Liver (tissue), 9 donors: ENCODE data around the gene C10orf53. TPM values are rescaled to one million over a fixed set of nuclear protein-coding genes. Genes with fewer than 3 reads are reported as not detected.

Experiments used
- DNase-seq: peaks from one replicate; pipeline ENCODE4 v3.0.0-alpha.2; 2017; ENCODE audit warnings: low spot score
- H3K27ac ChIP-seq, 2 donors: one replicate each; pipeline ENCODE4 v1.7.0; 2013; ENCODE audit warnings: inconsistent platforms in 2 of 2, low read length in 2 of 2, control low read depth in 1 of 2, low read depth in 1 of 2, mild to moderate bottlenecking in 1 of 2
- H3K27me3 ChIP-seq, 4 donors: one replicate each; pipeline versions ENCODE4 v1.6.1 to v1.7.0; 2013; ENCODE audit warnings: low read length in 3 of 4, inconsistent platforms in 1 of 4, mild to moderate bottlenecking in 1 of 4, moderate library complexity in 1 of 4; ENCODE audit not compliant: control insufficient read depth in 4 of 4, insufficient read depth in 4 of 4
- H3K36me3 ChIP-seq, 4 donors: one replicate each; pipeline versions ENCODE4 v1.6.1 to v1.7.0; 2013; ENCODE audit warnings: low read length in 3 of 4, mild to moderate bottlenecking in 3 of 4, low read depth in 1 of 4, moderate library complexity in 1 of 4; ENCODE audit not compliant: control insufficient read depth in 4 of 4, insufficient read depth in 3 of 4
- H3K4me1 ChIP-seq, 4 donors: one replicate each; pipeline versions ENCODE4 v1.6.1 to v1.7.0; 2013; ENCODE audit warnings: low read length in 3 of 4, mild to moderate bottlenecking in 3 of 4, moderate library complexity in 1 of 4; ENCODE audit not compliant: control insufficient read depth in 4 of 4, insufficient read depth in 4 of 4
- H3K4me3 ChIP-seq, 3 donors: one replicate each; pipeline versions ENCODE4 v1.6.1 to v1.7.0; 2013; ENCODE audit warnings: low read length in 3 of 3, control low read depth in 1 of 3, low read depth in 1 of 3, mild to moderate bottlenecking in 1 of 3
- H3K9ac ChIP-seq, 2 donors: one replicate each; pipeline ENCODE4 v1.7.0; 2013; ENCODE audit warnings: low read length in 2 of 2, mild to moderate bottlenecking in 2 of 2, moderate library complexity in 2 of 2, control low read depth in 1 of 2, low read depth in 1 of 2
- H3K9me3 ChIP-seq, 4 donors: one replicate each; pipeline versions ENCODE4 v1.6.1 to v1.7.0; 2013; ENCODE audit warnings: low read length in 3 of 4; ENCODE audit not compliant: control insufficient read depth in 4 of 4
- ATF3 ChIP-seq: IDR thresholded peaks from 2 replicates; pipeline ENCODE4 v1.6.1; 2016; ENCODE audit warnings: antibody characterized with exemption
- EGR1 ChIP-seq, 2 donors: IDR thresholded peaks; 2 replicates each; pipeline ENCODE4 v1.6.1; 2016 to 2018; ENCODE audit warnings: antibody characterized with exemption in 2 of 2, low read depth in 2 of 2
- FOXA1 ChIP-seq: IDR thresholded peaks from 2 replicates; pipeline ENCODE4 v1.6.1; 2016; ENCODE audit warnings: antibody characterized with exemption
- FOXA2 ChIP-seq: IDR thresholded peaks from 2 replicates; pipeline ENCODE4 v1.6.1; 2016; ENCODE audit warnings: antibody characterized with exemption
- GABPA ChIP-seq, 2 donors: IDR thresholded peaks in 1 of 2; conservative IDR thresholded peaks in 1 of 2; 2 replicates each; pipeline ENCODE4 v1.6.1; 2016; ENCODE audit warnings: antibody characterized with exemption in 2 of 2, mild to moderate bottlenecking in 1 of 2, moderate library complexity in 1 of 2
- HNF4A ChIP-seq, 2 donors: conservative IDR thresholded peaks; 2 replicates each; pipeline ENCODE4 v1.6.1; 2016; ENCODE audit warnings: antibody characterized with exemption in 2 of 2, mild to moderate bottlenecking in 2 of 2
- HNF4G ChIP-seq: IDR thresholded peaks from 2 replicates; pipeline ENCODE4 v1.6.1; 2016; ENCODE audit warnings: antibody characterized with exemption
- JUND ChIP-seq, 2 donors: IDR thresholded peaks; 2 replicates each; pipeline ENCODE4 v1.6.1; 2016; ENCODE audit warnings: antibody characterized with exemption in 2 of 2
- NR2F2 ChIP-seq: IDR thresholded peaks from 2 replicates; pipeline ENCODE4 v1.6.1; 2016; ENCODE audit warnings: antibody characterized with exemption
- RAD21 ChIP-seq, 2 donors: IDR thresholded peaks; 2 replicates each; pipeline ENCODE4 v1.6.1; 2016; ENCODE audit warnings: antibody characterized with exemption in 2 of 2, mild to moderate bottlenecking in 2 of 2
- REST ChIP-seq: IDR thresholded peaks from 2 replicates; pipeline ENCODE4 v1.6.1; 2016; ENCODE audit warnings: antibody characterized with exemption, mild to moderate bottlenecking
- RXRA ChIP-seq, 2 donors: IDR thresholded peaks; 2 replicates each; pipeline ENCODE4 v1.6.1; 2017 to 2018; ENCODE audit warnings: antibody characterized with exemption in 2 of 2, mild to moderate bottlenecking in 1 of 2
- SP1 ChIP-seq: IDR thresholded peaks from 2 replicates; pipeline ENCODE4 v1.6.1; 2018; ENCODE audit warnings: antibody characterized with exemption, mild to moderate bottlenecking
- TAF1 ChIP-seq: conservative IDR thresholded peaks from 2 replicates; pipeline ENCODE4 v1.6.1; 2016; ENCODE audit warnings: antibody characterized with exemption, mild to moderate bottlenecking
- YY1 ChIP-seq: IDR thresholded peaks from 2 replicates; pipeline ENCODE4 v1.6.1; 2016; ENCODE audit warnings: antibody characterized with exemption, mild to moderate bottlenecking
- ZBTB33 ChIP-seq: IDR thresholded peaks from 2 replicates; pipeline ENCODE4 v1.6.1; 2016; ENCODE audit warnings: antibody characterized with exemption
- WGBS: extraction: QIAGEN DNeasy Blood & Tissue Kit; methylation state at CpG from one replicate; pipeline ENCODE4 v1.1.7; 2013; 5-methylcytosine and 5-hydroxymethylcytosine counted together
- polyA plus RNA-seq, 2 donors: library from polyadenylated mRNA; stranded (reverse) in 1 of 2; unstranded in 1 of 2; fragments of 200-250 nt in 1 of 2; fragments of >200 nt in 1 of 2; fragmentation: Nextera tagmentation in 1 of 2; extraction: Ambion mirVana in 1 of 2; gene quantifications; one replicate each; pipeline versions ENCODE4 v1.2.1 to v1.2.3, GENCODE V29; 2013 to 2015
- total RNA-seq, 2 donors: library from RNA; depleted of rRNA; stranded (reverse); fragments of >200 nt; gene quantifications; one replicate each; pipeline ENCODE4 v1.2.3, GENCODE V29; 2014
- TF ChIP-seq, protein P1 (sequence below): fragments of 150-350 bp; IDR thresholded peaks from 2 replicates; pipeline ENCODE4 v1.5.1; 2017; ENCODE audit warnings: improper control_type of control experiment, low read depth, low read length; ENCODE audit not compliant: missing input control
- donor health status: healthy.
- donor health status: healthy.
- donor health status: healthy.
- donor health status: healthy.
- donor health status: healthy.

The C10orf53 gene
- total and polyA plus RNA-seq, 4 donors: not detected

- Histone ChIP-seq H3K4me3 (no peak overlapping the region), H3K9ac (no peak overlapping the region), H3K9me3 (no peaks in the 10 kb centered on the region), H3K36me3 (no peaks in the 10 kb centered on the region), H3K4me1 (no peaks in the 10 kb centered on the region), H3K27ac (no peak overlapping the region), H3K27me3 (no peaks in the 10 kb centered on the region)
- no peak for TF ChIP-seq RXRA (IDR thresholded peaks at IDR 0.05)
- TF ChIP-seq TAF1: no peak
- TF ChIP-seq ATF3: no peak
- TF ChIP-seq FOXA2: no peak
- no peak for TF ChIP-seq REST
- WGBS: 66% methylated on average over 15 of the region's 15 CpGs
- peak; percentile 30 for DNase-seq
These were observed 26.8 kb upstream of the C10orf53 start for GRCh38 chr10:49652421-49653272.

- Histone ChIP-seq H3K4me3 (no peak overlapping the region), H3K36me3 (no peaks in the 10 kb centered on the region), H3K27me3 (no peaks in the 10 kb centered on the region), H3K9me3 (no peaks in the 10 kb centered on the region), H3K4me1 (no peaks in the 10 kb centered on the region), H3K9ac (no peak overlapping the region), H3K27ac (no peak overlapping the region)
- TF ChIP-seq RAD21 (IDR thresholded peaks at IDR 0.05) (no peak), GABPA (IDR thresholded peaks at IDR 0.05 in 1 of 2, conservative IDR thresholded peaks at IDR 0.05 in 1 of 2) (no peak), HNF4G (no peak), REST (no peak), FOXA2 (no peak), EGR1 (IDR thresholded peaks at IDR 0.05; ENCODE audit: low read depth in 2 of 2) (no peak), NR2F2 (no peak), JUND (IDR thresholded peaks at IDR 0.05) (no peak), SP1 (no peak), YY1 (no peak), TAF1 (no peak), ZBTB33 (no peak), HNF4A (conservative IDR thresholded peaks at IDR 0.05) (no peak), FOXA1 (no peak), ATF3 (no peak), RXRA (IDR thresholded peaks at IDR 0.05) (no peak)
- TF ChIP-seq, protein P1, sequence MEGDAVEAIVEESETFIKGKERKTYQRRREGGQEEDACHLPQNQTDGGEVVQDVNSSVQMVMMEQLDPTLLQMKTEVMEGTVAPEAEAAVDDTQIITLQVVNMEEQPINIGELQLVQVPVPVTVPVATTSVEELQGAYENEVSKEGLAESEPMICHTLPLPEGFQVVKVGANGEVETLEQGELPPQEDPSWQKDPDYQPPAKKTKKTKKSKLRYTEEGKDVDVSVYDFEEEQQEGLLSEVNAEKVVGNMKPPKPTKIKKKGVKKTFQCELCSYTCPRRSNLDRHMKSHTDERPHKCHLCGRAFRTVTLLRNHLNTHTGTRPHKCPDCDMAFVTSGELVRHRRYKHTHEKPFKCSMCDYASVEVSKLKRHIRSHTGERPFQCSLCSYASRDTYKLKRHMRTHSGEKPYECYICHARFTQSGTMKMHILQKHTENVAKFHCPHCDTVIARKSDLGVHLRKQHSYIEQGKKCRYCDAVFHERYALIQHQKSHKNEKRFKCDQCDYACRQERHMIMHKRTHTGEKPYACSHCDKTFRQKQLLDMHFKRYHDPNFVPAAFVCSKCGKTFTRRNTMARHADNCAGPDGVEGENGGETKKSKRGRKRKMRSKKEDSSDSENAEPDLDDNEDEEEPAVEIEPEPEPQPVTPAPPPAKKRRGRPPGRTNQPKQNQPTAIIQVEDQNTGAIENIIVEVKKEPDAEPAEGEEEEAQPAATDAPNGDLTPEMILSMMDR: no peak
- WGBS: 77% methylated on average over 11 of the region's 11 CpGs
- DNase-seq: no peak
These were observed 26.1 kb upstream of the C10orf53 start for GRCh38 chr10:49653273-49653929.
